GM12892 (cell line): ENCODE results near the gene C2CD3.

ENCODE experiments used
- POLR2A ChIP-seq: IDR thresholded peaks from 2 replicates; pipeline ENCODE4 v1.6.1; 2011; ENCODE audit warnings: low read depth, low read length, control low read depth
- POLR2AphosphoS5 ChIP-seq: IDR thresholded peaks from 2 replicates; pipeline ENCODE4 v1.6.1; 2011; ENCODE audit warnings: low read depth, low read length, control low read depth
- TAF1 ChIP-seq: IDR thresholded peaks from 2 replicates; pipeline ENCODE4 v1.6.1; 2011; ENCODE audit warnings: low read depth, mild to moderate bottlenecking, control low read depth, low read length, borderline replicate concordance

DNA sequence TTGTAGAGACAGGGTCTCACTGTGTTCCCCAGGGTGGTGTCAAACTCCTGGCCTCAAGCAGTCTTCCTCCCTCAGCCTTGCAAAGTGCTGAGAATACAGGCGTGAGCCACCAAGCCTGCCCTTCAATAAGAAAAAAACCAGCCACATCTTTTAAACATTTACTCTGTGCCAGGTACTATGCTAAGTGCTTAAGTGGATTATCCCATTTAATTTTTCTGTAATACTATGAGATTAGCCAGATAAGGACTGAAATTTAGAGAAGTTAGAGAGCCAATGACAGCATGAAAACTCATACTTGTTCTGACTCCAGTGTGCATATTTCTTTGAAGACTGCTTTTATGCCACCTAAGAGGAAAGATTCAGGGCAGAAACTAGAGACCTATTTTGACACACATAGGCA, 35.9 kb upstream of the C2CD3 start:
- TF ChIP-seq TAF1, result no peak
- no peak for TF ChIP-seq POLR2A
- TF ChIP-seq POLR2AphosphoS5, result no peak
